Measurements from ENCODE around the gene COBL. TPM values are rescaled to one million over a fixed set of nuclear protein-coding genes. Genes with fewer than 3 reads are reported as not detected.

COBL gene
- total RNA-seq, 8 experiments from 2014 or later = 0.23 to 54.8 (median 4.3) TPM

GRCh38 chr7:51161937-51162336 is 154.7 kb downstream of the COBL start:
- 7 to 100% (median 69%) methylated on average over 1 to 5 of the region's 6 CpGs; no CpG with 5 or more reads in 2 of the 10 experiments for WGBS, 10 experiments
- H3K4me1 ChIP-seq (replicated peaks in 1 of 2) = no peaks in the 10 kb centered on the region
- H3K27ac ChIP-seq = no peak overlapping the region
- ATAC-seq (replicated peaks in 6 of 8) = no peak
- H3K4me3 ChIP-seq = no peak overlapping the region
- in situ Hi-C loops (cut with MboI; ENCODE audit: low pct_unique_long_range_greater_than_20kb in 2 of 9, low sequenced_read_pairs in 9 of 9, unreplicated experiment in 9 of 9) = loop anchor here in 5 of 9 experiments (10.0 to 25.0 kb wide), 4 partner anchors 200 to 1075 kb away; partner anchors contain the start of genes FIGNL1 (in 4 of the 5) and ZPBP (in 1 of the 5)

- in situ Hi-C loops (cut with MboI; ENCODE audit: low pct_unique_long_range_greater_than_20kb in 2 of 9, low sequenced_read_pairs in 9 of 9, unreplicated experiment in 9 of 9) = loop anchor here in 5 of 9 experiments (10.0 to 25.0 kb wide), 4 partner anchors 201 to 1074 kb away; partner anchors contain the start of genes FIGNL1 (in 4 of the 5) and ZPBP (in 1 of the 5)
- no peak overlapping the region for H3K27ac ChIP-seq
- ATAC-seq (replicated peaks in 6 of 8) = peak; percentile 12 to 72 (median 62)
Observed at GRCh38 chr7:51160990-51161615, 155.5 kb downstream of the COBL start.

GRCh38 chr7:51160411-51160810 is 156.2 kb downstream of the COBL start:
- no peak overlapping the region for H3K27ac ChIP-seq
- no peak overlapping the region for H3K4me3 ChIP-seq
- H3K4me1 ChIP-seq (replicated peaks in 1 of 2) = no peaks in the 10 kb centered on the region
- WGBS, 10 experiments = 45 to 100% (median 88%) methylated on average over 2 to 6 of the region's 6 CpGs; no CpG with 5 or more reads in 1 of the 10 experiments
- in situ Hi-C loops (cut with MboI; ENCODE audit: low pct_unique_long_range_greater_than_20kb in 2 of 9, low sequenced_read_pairs in 9 of 9, unreplicated experiment in 9 of 9) = loop anchor here in 5 of 9 experiments (10.0 to 25.0 kb wide), 4 partner anchors 202 to 1073 kb away; partner anchors contain the start of genes FIGNL1 (in 4 of the 5) and ZPBP (in 1 of the 5)
- ATAC-seq (replicated peaks in 6 of 8) = no peak

More at GRCh38 chr7:51160990-51161615, 155.5 kb downstream of the COBL start:
- WGBS, 10 experiments = 7 to 72% (median 23%) methylated on average over 1 to 8 of the region's 9 CpGs
- no peak overlapping the region for H3K4me3 ChIP-seq
- no peaks in the 10 kb centered on the region for H3K4me1 ChIP-seq (replicated peaks in 1 of 2)

- ATAC-seq (replicated peaks in 6 of 8) = no peak
- 75 to 100% (median 96%) methylated on average over 3 to 20 of the region's 36 CpGs; no CpG with 5 or more reads in 4 of the 10 experiments for WGBS, 10 experiments
- in situ Hi-C loops (cut with MboI; ENCODE audit: low pct_unique_long_range_greater_than_20kb in 2 of 9, low sequenced_read_pairs in 9 of 9, unreplicated experiment in 9 of 9) = loop anchor here in 5 of 9 experiments (25.0 kb wide), 3 partner anchors 203 to 1072 kb away; partner anchors contain the start of genes FIGNL1 (in 4 of the 5) and ZPBP (in 1 of the 5)
- H3K4me1 ChIP-seq (replicated peaks in 1 of 2) = no peaks in the 10 kb centered on the region
- H3K4me3 ChIP-seq = no peak overlapping the region
- H3K27ac ChIP-seq = no peak overlapping the region
Observed at GRCh38 chr7:51158742-51159445, 157.7 kb downstream of the COBL start.

- WGBS, 10 experiments = 24 to 100% (median 77%) methylated on average over 1 to 7 of the region's 8 CpGs; no CpG with 5 or more reads in 1 of the 10 experiments
- no peak overlapping the region for H3K27ac ChIP-seq
- in situ Hi-C loops (cut with MboI; ENCODE audit: low pct_unique_long_range_greater_than_20kb in 2 of 9, low sequenced_read_pairs in 9 of 9, unreplicated experiment in 9 of 9) = loop anchor here in 5 of 9 experiments (25.0 kb wide), 3 partner anchors 204 to 1071 kb away; partner anchors contain the start of genes FIGNL1 (in 4 of the 5) and ZPBP (in 1 of the 5)
- H3K4me3 ChIP-seq = no peak overlapping the region
- ATAC-seq (replicated peaks in 6 of 8) = no peak
- no peaks in the 10 kb centered on the region for H3K4me1 ChIP-seq (replicated peaks in 1 of 2)
Observed at GRCh38 chr7:51158211-51158610, 158.4 kb downstream of the COBL start.

- ATAC-seq (replicated peaks in 6 of 8) = no peak
- in situ Hi-C loops (cut with MboI; ENCODE audit: low pct_unique_long_range_greater_than_20kb in 2 of 9, low sequenced_read_pairs in 9 of 9, unreplicated experiment in 9 of 9) = loop anchor here in 5 of 9 experiments (25.0 kb wide), 3 partner anchors 208 to 1067 kb away; partner anchors contain the start of genes FIGNL1 (in 4 of the 5) and ZPBP (in 1 of the 5)
Observed at GRCh38 chr7:51154201-51154600, 162.4 kb downstream of the COBL start.

GRCh38 chr7:51152706-51153200 is 163.9 kb downstream of the COBL start:
- Histone ChIP-seq H3K27ac (no peak overlapping the region), H3K4me3 (no peak overlapping the region), H3K4me1 (replicated peaks in 1 of 2) (peaks cover 2 to 13% of the 10 kb centered on the region in 2 donors)
- in situ Hi-C loops (cut with MboI; ENCODE audit: low pct_unique_long_range_greater_than_20kb in 2 of 9, low sequenced_read_pairs in 9 of 9, unreplicated experiment in 9 of 9) = loop anchor here in 5 of 9 experiments (25.0 kb wide), 3 partner anchors 210 to 1065 kb away; partner anchors contain the start of genes FIGNL1 (in 4 of the 5) and ZPBP (in 1 of the 5)
- 32 to 100% (median 49%) methylated on average over 1 to 4 of the region's 4 CpGs for WGBS, 10 experiments
- peak in 1 of 8 experiments; percentile 20 for ATAC-seq (replicated peaks in 6 of 8)

More at GRCh38 chr7:51154201-51154600, 162.4 kb downstream of the COBL start:
- 68 to 100% (median 100%) methylated on average over 1 to 3 of the region's 4 CpGs; no CpG with 5 or more reads in 3 of the 10 experiments for WGBS, 10 experiments
- Histone ChIP-seq H3K4me3 (no peak overlapping the region), H3K4me1 (replicated peaks in 1 of 2) (peaks cover 2 to 13% of the 10 kb centered on the region in 2 donors), H3K27ac (no peak overlapping the region)

GRCh38 chr7:51151455-51151854 is 165.2 kb downstream of the COBL start:
- in situ Hi-C loops (cut with MboI; ENCODE audit: low pct_unique_long_range_greater_than_20kb in 2 of 9, low sequenced_read_pairs in 9 of 9, unreplicated experiment in 9 of 9) = loop anchor here in 5 of 9 experiments (25.0 kb wide), 3 partner anchors 211 to 1064 kb away; partner anchors contain the start of genes FIGNL1 (in 4 of the 5) and ZPBP (in 1 of the 5)

GRCh38 chr7:51150193-51150592 is 166.4 kb downstream of the COBL start:
- in situ Hi-C loops (cut with MboI; ENCODE audit: low pct_unique_long_range_greater_than_20kb in 2 of 9, low sequenced_read_pairs in 9 of 9, unreplicated experiment in 9 of 9) = loop anchor here in 5 of 9 experiments (25.0 kb wide), 3 partner anchors 212 to 1063 kb away; partner anchors contain the start of genes FIGNL1 (in 4 of the 5) and ZPBP (in 1 of the 5)
- H3K27ac ChIP-seq = no peak overlapping the region
- 39 to 100% (median 86%) methylated on average over 1 to 3 of the region's 3 CpGs; no CpG with 5 or more reads in 4 of the 10 experiments for WGBS, 10 experiments

More at GRCh38 chr7:51151455-51151854, 165.2 kb downstream of the COBL start:
- H3K4me1 ChIP-seq (replicated peaks in 1 of 2) = peaks cover 2 to 13% of the 10 kb centered on the region in 2 donors
- peak in 1 of 8 experiments; percentile 28 for ATAC-seq (replicated peaks in 6 of 8)
- 43 to 100% (median 74%) methylated on average over 1 to 3 of the region's 3 CpGs; no CpG with 5 or more reads in 1 of the 10 experiments for WGBS, 10 experiments
- H3K4me3 ChIP-seq = no peak overlapping the region
- no peak overlapping the region for H3K27ac ChIP-seq

GRCh38 chr7:51148216-51148615 is 168.4 kb downstream of the COBL start:
- in situ Hi-C loops (cut with MboI; ENCODE audit: low pct_unique_long_range_greater_than_20kb in 2 of 9, low sequenced_read_pairs in 9 of 9, unreplicated experiment in 9 of 9) = loop anchor here in 5 of 9 experiments (25.0 kb wide), 3 partner anchors 461 to 961 kb away; partner anchors contain the start of gene FIGNL1 (in 3 of the 5)
- Histone ChIP-seq H3K4me1 (replicated peaks in 1 of 2) (peaks cover 2 to 13% of the 10 kb centered on the region in 2 donors), H3K4me3 (no peak overlapping the region), H3K27ac (no peak overlapping the region)
- 33 to 100% (median 80%) methylated on average over 1 to 5 of the region's 6 CpGs; no CpG with 5 or more reads in 3 of the 10 experiments for WGBS, 10 experiments
- ATAC-seq (replicated peaks in 6 of 8) = no peak

More at GRCh38 chr7:51150193-51150592, 166.4 kb downstream of the COBL start:
- ATAC-seq (replicated peaks in 6 of 8) = no peak
- Histone ChIP-seq H3K4me1 (replicated peaks in 1 of 2) (peaks cover 2 to 13% of the 10 kb centered on the region in 2 donors), H3K4me3 (no peak overlapping the region)

- 20 to 100% (median 89%) methylated on average over 1 to 5 of the region's 7 CpGs; no CpG with 5 or more reads in 1 of the 10 experiments for WGBS, 10 experiments
- Histone ChIP-seq H3K4me3 (no peak overlapping the region), H3K27ac (no peak overlapping the region), H3K4me1 (replicated peaks in 1 of 2) (peaks cover 2 to 4% of the 10 kb centered on the region in 2 donors)
- in situ Hi-C loops (cut with MboI; ENCODE audit: low pct_unique_long_range_greater_than_20kb in 2 of 9, low sequenced_read_pairs in 9 of 9, unreplicated experiment in 9 of 9) = loop anchor here in 5 of 9 experiments (25.0 kb wide), 3 partner anchors 460 to 960 kb away; partner anchors contain the start of gene FIGNL1 (in 3 of the 5)
- ATAC-seq (replicated peaks in 6 of 8) = peak in 2 of 8 experiments; percentile 38 to 51
Observed at GRCh38 chr7:51146816-51147586, 169.6 kb downstream of the COBL start.

All from motor neuron (in vitro differentiated cells).